Measurements from ENCODE around the gene ZNF324B. TPM values are rescaled to one million over a fixed set of nuclear protein-coding genes. Genes with fewer than 3 reads are reported as not detected.
"Not testable (repeated sequence)": the region's sequence is repeated elsewhere in the genome, so short reads cannot be mapped to it uniquely, and the experiment has no call there.

Gene ZNF324B
- total and polyA plus RNA-seq, 5 experiments from 2014 or later = 1.4 to 12.9 (median 2.6) TPM

DNA sequence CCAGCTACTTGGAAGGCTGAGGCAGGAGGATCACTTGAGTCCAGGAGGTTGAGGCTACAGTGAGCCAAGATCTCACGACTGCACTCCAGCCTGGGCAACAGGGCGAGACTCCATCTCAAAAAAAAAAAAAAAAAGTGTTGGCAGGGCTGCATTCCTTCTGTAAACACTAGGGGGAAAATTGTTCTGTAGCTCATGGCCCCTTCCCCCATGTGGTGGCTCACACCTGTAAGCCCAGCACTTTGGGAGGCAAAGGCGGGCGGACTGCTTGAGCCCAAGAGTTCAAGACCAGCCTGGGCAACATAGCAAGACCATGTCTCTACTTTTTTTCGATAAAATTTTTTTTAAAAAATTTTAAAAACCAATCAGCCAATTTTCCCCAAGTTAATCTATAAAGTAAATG is 32.9 kb downstream of the ZNF324B start:
- not testable (repeated sequence) for ATAC-seq, H3K4me3 Mint-ChIP-seq, H3K4me1 Mint-ChIP-seq, H3K27ac Mint-ChIP-seq, DNase-seq, H3K9me3 Mint-ChIP-seq, H3K27me3 Mint-ChIP-seq, H3K36me3 Mint-ChIP-seq
- POLR2A ChIA-PET = interaction anchor here (0.6 to 1.4 kb wide), 7 partner anchors 11 to 76 kb away, joined by 3 to 8 read pairs (median 5); partner anchors contain the start of gene ZNF584

DNA sequence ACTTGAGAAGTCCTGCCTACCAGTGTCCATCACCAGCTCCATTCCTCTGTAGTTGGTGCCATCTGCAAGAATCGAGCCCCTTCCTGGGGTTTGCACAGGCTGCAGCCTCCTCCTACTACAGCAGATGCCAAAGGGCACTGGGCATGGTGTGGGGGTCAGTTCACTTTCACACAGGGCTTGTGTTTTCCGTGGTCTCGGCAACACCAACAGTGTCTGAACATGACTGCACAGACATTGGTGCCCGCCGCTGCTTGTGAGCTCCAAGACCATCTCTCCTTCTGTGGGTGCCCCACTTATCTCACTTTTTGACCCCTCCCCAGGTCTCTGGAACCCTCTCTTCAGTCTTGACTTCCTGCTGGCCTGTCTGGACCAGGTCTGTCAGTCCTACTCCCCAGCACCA is 40.0 kb downstream of the ZNF324B start:
- H3K27ac Mint-ChIP-seq = peak overlapping the region in 3 of 10 donors; percentile 13 to 65 (median 43)
- H3K4me3 Mint-ChIP-seq = no peak overlapping the region
- no peaks in the 10 kb centered on the region for H3K9me3 Mint-ChIP-seq
- ATAC-seq (no peak), DNase-seq (no peak)
- no peaks in the 10 kb centered on the region for H3K27me3 Mint-ChIP-seq
- H3K36me3 Mint-ChIP-seq = no peaks in the 10 kb centered on the region
- peaks cover 0 to 5% (median 2%) of the 10 kb centered on the region in 4 donors for H3K4me1 Mint-ChIP-seq
- POLR2A ChIA-PET = no interaction called here

DNA sequence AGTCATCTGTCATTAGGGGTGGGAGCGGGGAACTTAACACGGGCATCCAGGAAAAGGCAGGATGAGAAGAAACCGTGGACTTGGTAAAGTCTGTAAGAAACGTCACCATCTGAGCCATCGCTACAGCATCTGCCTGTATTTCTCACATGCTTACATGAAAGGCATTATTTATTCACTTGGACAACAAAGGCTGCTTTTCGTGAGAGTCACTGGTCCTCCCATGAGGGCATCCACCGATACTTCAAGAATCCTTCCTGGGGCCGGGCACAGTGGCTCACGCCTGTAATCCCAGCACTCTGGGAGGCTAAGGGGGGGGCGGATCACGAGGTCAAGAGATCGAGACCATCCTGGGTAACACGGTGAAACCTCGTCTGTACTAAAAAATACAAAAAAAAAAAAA is 40.8 kb downstream of the ZNF324B start:
- Mint-ChIP-seq H3K27me3 (no peaks in the 10 kb centered on the region), H3K4me3 (no peak overlapping the region), H3K4me1 (peaks cover 0 to 9% (median 5%) of the 10 kb centered on the region in 4 donors), H3K9me3 (no peaks in the 10 kb centered on the region), H3K36me3 (no peaks in the 10 kb centered on the region), H3K27ac (no peak overlapping the region)
- ATAC-seq (no peak), DNase-seq (no peak)
- POLR2A ChIA-PET = interaction anchor here (0.8 kb wide), 1 partner anchor 27 kb away, joined by 3 read pairs; the partner anchor contains the start of gene ZBTB45

DNA sequence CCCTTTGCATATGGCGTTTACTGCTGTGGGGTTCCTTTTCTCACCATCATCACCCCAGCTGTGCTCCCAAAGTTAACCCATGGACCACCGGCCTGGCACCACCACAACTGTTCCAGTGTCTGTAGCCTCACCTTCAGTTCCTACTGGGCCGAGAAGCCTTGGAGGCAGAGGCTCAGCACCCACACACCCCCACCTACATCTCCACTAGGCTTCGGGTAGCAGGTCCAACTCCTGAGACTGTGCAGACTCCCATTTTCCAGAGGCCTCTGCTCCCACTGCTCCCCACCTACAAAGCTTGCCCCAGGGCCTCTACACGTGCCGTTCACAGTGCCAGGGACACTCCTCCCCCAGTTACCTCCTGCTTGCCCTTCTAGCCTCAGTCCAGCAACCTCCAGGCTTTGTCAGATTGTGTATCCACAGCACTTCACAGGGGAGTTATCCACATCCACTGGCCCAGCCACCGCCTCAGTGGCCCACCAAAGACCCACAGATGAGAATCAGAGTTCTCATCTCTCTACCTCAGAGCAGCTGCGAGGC is 46.3 kb downstream of the ZNF324B start:
- peaks cover 0 to 32% (median 10%) of the 10 kb centered on the region in 9 donors for H3K9me3 Mint-ChIP-seq
- no peaks in the 10 kb centered on the region for H3K27me3 Mint-ChIP-seq
- H3K36me3 Mint-ChIP-seq = peaks cover 0 to 5% (median 0%) of the 10 kb centered on the region in 3 donors
- ATAC-seq (no peak), DNase-seq (no peak)
- POLR2A ChIA-PET = interaction anchor here (0.6 to 1.7 kb wide), 3 partner anchors 21 to 315 kb away, joined by 3 to 5 read pairs (median 4); partner anchors contain the start of gene ZNF274
- peaks cover 14 to 30% (median 22%) of the 10 kb centered on the region in 4 donors for H3K4me1 Mint-ChIP-seq
- peak overlapping the region; percentile 54 to 94 (median 64) for H3K4me3 Mint-ChIP-seq
- peak overlapping the region in 5 of 10 donors; percentile 3 to 91 (median 66) for H3K27ac Mint-ChIP-seq

DNA sequence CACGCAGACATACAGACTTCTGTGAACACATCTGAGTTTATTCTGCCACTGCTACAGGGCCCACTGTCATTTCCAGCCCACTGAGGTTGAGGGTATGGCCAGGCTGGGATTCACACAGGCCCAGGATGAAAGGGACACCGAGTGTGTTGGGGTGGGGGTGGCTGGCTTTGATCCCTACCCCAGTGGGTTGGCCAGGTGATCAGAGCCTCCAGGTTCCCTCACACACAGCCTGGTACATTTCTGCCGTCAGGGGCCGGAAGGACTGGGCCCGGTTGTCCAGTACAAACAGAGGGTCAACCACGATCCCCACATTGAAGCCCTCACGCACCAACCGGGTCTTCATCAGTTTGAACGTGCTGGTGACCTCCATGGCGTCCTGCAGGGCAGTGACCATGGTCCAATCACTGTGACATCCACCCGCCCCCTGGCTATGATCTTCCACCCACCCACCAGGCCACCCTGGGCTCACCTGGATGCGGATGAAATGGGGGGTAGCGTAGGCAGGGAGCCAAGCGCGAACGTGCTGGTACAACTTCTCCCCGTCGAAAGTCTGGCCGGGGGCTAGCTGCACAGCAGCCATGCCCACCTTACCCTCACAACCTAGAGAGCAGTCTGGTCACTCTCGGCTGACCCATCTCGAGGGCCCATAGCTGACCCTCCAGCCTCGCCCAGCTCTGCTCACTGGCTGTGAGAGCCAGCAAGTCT is 47.0 kb downstream of the ZNF324B start:
- Mint-ChIP-seq H3K4me3 (peak overlapping the region; percentile 89 to 96 (median 94)), H3K4me1 (peaks cover 14 to 30% (median 22%) of the 10 kb centered on the region in 4 donors), H3K27ac (peak overlapping the region in 9 of 10 donors; percentile 87 to 99 (median 97)), H3K36me3 (peaks cover 0 to 5% (median 0%) of the 10 kb centered on the region in 3 donors), H3K27me3 (no peaks in the 10 kb centered on the region), H3K9me3 (peaks cover 0 to 34% (median 10%) of the 10 kb centered on the region in 9 donors)
- DNase-seq (peak in 1 of 10 donors; percentile 62), ATAC-seq (no peak)
- POLR2A ChIA-PET = interaction anchor here (0.9 to 4.2 kb wide), 9 partner anchors 14 to 315 kb away, joined by 3 to 23 read pairs (median 6); partner anchors contain the start of genes SLC27A5, TRIM28, ZBTB45 and ZNF274

DNA sequence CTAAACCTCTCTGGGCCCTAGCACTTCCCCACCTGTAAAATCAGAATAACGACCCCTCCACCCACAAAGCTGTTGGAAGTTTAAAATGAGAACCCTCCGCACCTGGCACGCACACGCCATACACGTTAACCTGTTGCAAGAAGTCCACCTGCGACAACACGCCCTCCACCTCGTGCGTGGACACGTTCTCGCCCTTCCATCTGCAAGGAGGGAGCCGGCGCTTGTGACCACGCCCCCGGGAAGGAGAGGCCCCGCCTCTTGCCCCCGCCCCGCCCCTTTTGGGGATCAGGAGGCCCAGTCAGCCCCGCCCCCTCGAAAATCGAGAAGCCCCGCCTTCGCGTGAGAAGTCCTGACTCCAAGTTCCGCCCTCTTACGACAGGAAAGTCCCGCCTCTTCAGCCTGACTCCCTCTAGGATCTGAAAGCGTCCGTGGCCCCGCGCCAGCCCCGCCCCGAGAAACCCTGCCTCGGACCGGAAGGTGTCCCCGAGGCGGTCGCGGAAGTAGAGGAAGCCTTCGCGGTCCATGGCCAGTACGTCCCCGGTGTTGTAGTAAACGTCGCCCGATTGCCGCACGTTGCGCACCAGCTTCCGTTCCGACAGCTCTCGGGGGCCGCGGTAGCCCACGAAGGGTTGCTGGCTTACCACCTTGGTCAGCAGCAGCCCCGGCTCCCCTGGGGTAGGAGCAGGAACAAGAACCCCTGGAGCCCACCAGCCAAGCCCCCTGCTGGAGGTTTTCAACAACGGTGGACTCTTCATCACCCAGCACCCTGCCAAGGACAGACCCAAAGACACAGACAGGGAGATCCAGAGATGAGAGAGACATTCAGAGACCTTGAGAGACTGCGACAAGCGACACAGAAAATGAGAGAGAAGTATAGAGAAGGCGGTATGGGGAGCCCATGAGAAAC is 47.9 kb downstream of the ZNF324B start:
- H3K4me3 Mint-ChIP-seq = peak overlapping the region; percentile 89 to 96 (median 94)
- peaks cover 0 to 5% (median 0%) of the 10 kb centered on the region in 3 donors for H3K36me3 Mint-ChIP-seq
- peaks cover 0 to 34% (median 12%) of the 10 kb centered on the region in 9 donors for H3K9me3 Mint-ChIP-seq
- POLR2A ChIA-PET = interaction anchor here (0.9 to 4.2 kb wide), 12 partner anchors 14 to 316 kb away, joined by 3 to 23 read pairs (median 4); partner anchors contain the start of genes SLC27A5, TRIM28, ZBTB45 and ZNF132
- peak overlapping the region; percentile 86 to 99 (median 96) for H3K27ac Mint-ChIP-seq
- DNase-seq (peak; percentile 82 to 98 (median 90)), ATAC-seq (peak; percentile 89 to 90)
- peaks cover 14 to 30% (median 22%) of the 10 kb centered on the region in 4 donors for H3K4me1 Mint-ChIP-seq
- no peaks in the 10 kb centered on the region for H3K27me3 Mint-ChIP-seq

DNA sequence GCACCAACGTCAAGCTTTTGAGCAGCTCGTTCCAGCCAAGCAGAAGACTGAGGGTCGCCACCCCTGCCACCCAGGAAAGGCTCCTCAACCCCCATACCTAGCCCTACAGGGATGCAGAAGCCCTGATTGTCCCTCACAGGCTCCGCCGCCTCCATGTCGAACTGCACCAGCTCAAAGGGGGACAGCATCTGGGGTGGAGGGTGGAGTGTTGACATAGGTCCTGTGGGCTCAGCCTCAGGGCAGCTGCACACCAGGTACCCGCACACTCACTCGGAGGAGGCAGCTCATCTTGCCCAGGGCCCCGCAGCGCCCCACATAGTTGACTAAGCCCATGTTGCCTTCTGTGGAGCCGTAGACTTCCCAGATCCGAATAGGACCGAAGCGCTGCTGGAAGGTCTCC is 48.8 kb downstream of the ZNF324B start:
- Mint-ChIP-seq H3K4me3 (peak overlapping the region in 1 of 10 donors; percentile 22), H3K4me1 (peaks cover 14 to 30% (median 22%) of the 10 kb centered on the region in 4 donors), H3K27me3 (no peaks in the 10 kb centered on the region), H3K27ac (peak overlapping the region in 8 of 10 donors; percentile 13 to 98 (median 78)), H3K36me3 (peaks cover 0 to 5% (median 0%) of the 10 kb centered on the region in 3 donors), H3K9me3 (peaks cover 0 to 34% (median 12%) of the 10 kb centered on the region in 9 donors)
- no peak for ATAC-seq
- POLR2A ChIA-PET = interaction anchor here (1.0 to 4.2 kb wide), 7 partner anchors 13 to 317 kb away, joined by 3 to 23 read pairs (median 6); partner anchors contain the start of genes SLC27A5, TRIM28, ZBTB45 and ZNF132
- no peak for DNase-seq

Other genes with a start within 250 kb of the ZNF324B start
- gene ZNF544, start 222.7 kb upstream of the ZNF324B start, total RNA-seq = 10 to 100 TPM; 57.4 to 60.1 TPM
- gene ZNF544, start 222.7 kb upstream of the ZNF324B start, polyA plus RNA-seq = 10 to 100 TPM; 19.5 to 35.2 (median 23.9) TPM
- 10 to 100 TPM; 12.9 to 13.1 TPM for gene ZNF8, start 172.7 kb upstream of the ZNF324B start, total RNA-seq
- gene ZNF8, start 172.7 kb upstream of the ZNF324B start, polyA plus RNA-seq = 1 to 10 TPM in 1 of 3 donors, under 1 TPM in 2; 0.44 to 1.1 (median 0.75) TPM
- 10 to 100 TPM; 84.3 to 86.1 TPM for gene ERVK3-1, start 146.2 kb upstream of the ZNF324B start, total RNA-seq
- gene ERVK3-1, start 146.2 kb upstream of the ZNF324B start, polyA plus RNA-seq = 10 to 100 TPM; 55.1 to 80.9 (median 72.0) TPM
- gene ZSCAN22, start 124.6 kb upstream of the ZNF324B start, total RNA-seq = 1 to 10 TPM; 4.6 TPM
- 1 to 10 TPM in 2 of 3 donors, under 1 TPM in 1; 0.69 to 3.3 (median 1.4) TPM for gene ZSCAN22, start 124.6 kb upstream of the ZNF324B start, polyA plus RNA-seq
- gene A1BG, start 98.1 kb upstream of the ZNF324B start, total RNA-seq = 10 to 100 TPM; 26.3 to 38.3 TPM
- 100 to 1,000 TPM in 2 of 3 donors, 10 to 100 TPM in 1; 96.6 to 126 (median 121) TPM for gene A1BG, start 98.1 kb upstream of the ZNF324B start, polyA plus RNA-seq
- gene ZNF497, start 88.9 kb upstream of the ZNF324B start, total RNA-seq = 1 to 10 TPM; 4.7 to 6.6 TPM
- gene ZNF497, start 88.9 kb upstream of the ZNF324B start, polyA plus RNA-seq = 1 to 10 TPM; 1.8 to 2.2 (median 1.9) TPM
- 1 to 10 TPM; 5.6 to 5.8 TPM for gene ZNF837, start 70.6 kb upstream of the ZNF324B start, total RNA-seq
- gene ZNF837, start 70.6 kb upstream of the ZNF324B start, polyA plus RNA-seq = 10 to 100 TPM in 1 of 3 donors, 1 to 10 TPM in 2; 4.2 to 14.3 (median 9.9) TPM
- 1,000 to 10,000 TPM; 1,656 to 1,664 TPM for gene RPS5, start 64.4 kb upstream of the ZNF324B start, total RNA-seq
- gene RPS5, start 64.4 kb upstream of the ZNF324B start, polyA plus RNA-seq = 1,000 to 10,000 TPM; 1,899 to 2,106 (median 2,080) TPM
- 1 to 10 TPM in 1 of 2 experiments, under 1 TPM in 1; 0.39 to 1.2 TPM for gene RNF225, start 56.0 kb upstream of the ZNF324B start, total RNA-seq
- gene RNF225, start 56.0 kb upstream of the ZNF324B start, polyA plus RNA-seq = not detected
- 10 to 100 TPM; 10.6 to 10.7 TPM for gene ZNF584, start 43.0 kb upstream of the ZNF324B start, total RNA-seq
- 1 to 10 TPM; 6.3 to 6.5 (median 6.4) TPM for gene ZNF584, start 43.0 kb upstream of the ZNF324B start, polyA plus RNA-seq
- gene ZNF132, start 11.5 kb upstream of the ZNF324B start, total RNA-seq = 10 to 100 TPM in 1 of 2 experiments, 1 to 10 TPM in 1; 10.0 to 10.6 TPM
- gene ZNF132, start 11.5 kb upstream of the ZNF324B start, polyA plus RNA-seq = 1 to 10 TPM; 1.0 to 3.1 (median 2.0) TPM
- 10 to 100 TPM; 24.8 to 28.0 TPM for gene ZNF324, start 15.5 kb downstream of the ZNF324B start, total RNA-seq
- gene ZNF324, start 15.5 kb downstream of the ZNF324B start, polyA plus RNA-seq = 10 to 100 TPM in 2 of 3 donors, 1 to 10 TPM in 1; 8.3 to 16.2 (median 12.8) TPM
- gene ZNF446, start 24.7 kb downstream of the ZNF324B start, total RNA-seq = 10 to 100 TPM; 18.7 to 20.4 TPM
- 1 to 10 TPM; 1.6 to 2.7 (median 2.4) TPM for gene ZNF446, start 24.7 kb downstream of the ZNF324B start, polyA plus RNA-seq
- 10 to 100 TPM; 16.6 to 19.9 TPM for gene SLC27A5, start 60.4 kb downstream of the ZNF324B start, total RNA-seq
- 10 to 100 TPM; 24.5 to 39.2 (median 31.1) TPM for gene SLC27A5, start 60.4 kb downstream of the ZNF324B start, polyA plus RNA-seq
- 10 to 100 TPM; 21.3 to 23.0 TPM for gene ZBTB45, start 68.2 kb downstream of the ZNF324B start, total RNA-seq
- gene ZBTB45, start 68.2 kb downstream of the ZNF324B start, polyA plus RNA-seq = 1 to 10 TPM; 2.8 to 5.3 (median 3.5) TPM
- 100 to 1,000 TPM; 429 to 434 TPM for gene TRIM28, start 92.4 kb downstream of the ZNF324B start, total RNA-seq
- 100 to 1,000 TPM in 1 of 3 donors, 10 to 100 TPM in 2; 55.7 to 114 (median 62.7) TPM for gene TRIM28, start 92.4 kb downstream of the ZNF324B start, polyA plus RNA-seq
- 10 to 100 TPM; 59.2 to 60.0 TPM for gene CHMP2A, start 103.5 kb downstream of the ZNF324B start, total RNA-seq
- gene CHMP2A, start 103.5 kb downstream of the ZNF324B start, polyA plus RNA-seq = 100 to 1,000 TPM; 135 to 154 (median 144) TPM
- gene UBE2M, start 107.0 kb downstream of the ZNF324B start, total RNA-seq = 10 to 100 TPM; 48.5 to 51.2 TPM
- gene UBE2M, start 107.0 kb downstream of the ZNF324B start, polyA plus RNA-seq = 10 to 100 TPM; 10.4 to 20.5 (median 18.0) TPM
- gene MZF1, start 121.7 kb downstream of the ZNF324B start, total RNA-seq = 10 to 100 TPM; 49.1 to 53.2 TPM
- gene MZF1, start 121.7 kb downstream of the ZNF324B start, polyA plus RNA-seq = 10 to 100 TPM in 2 of 3 donors, 1 to 10 TPM in 1; 9.1 to 12.7 (median 11.7) TPM

All from naive thymus-derived CD8-positive, alpha-beta T cell (primary cell).